BLaER1 (cell line): ENCODE data around the gene NR2F2.

Source experiments
- H3K27ac ChIP-seq: shearing (Covaris generic); formaldehyde crosslinking; 2 replicates; pipeline ENCODE4 v1.8.1; 2022
- H3K27me3 ChIP-seq: shearing (Covaris generic); formaldehyde crosslinking; 2 replicates; pipeline ENCODE4 v1.8.1; 2022
- H3K36me3 ChIP-seq: shearing (Covaris generic); formaldehyde crosslinking; 2 replicates; pipeline ENCODE4 v1.8.1; 2022
- H3K4me1 ChIP-seq: shearing (Covaris generic); formaldehyde crosslinking; 2 replicates; pipeline ENCODE4 v1.8.1; 2022
- H3K4me2 ChIP-seq: shearing (Covaris generic); formaldehyde crosslinking; 2 replicates; pipeline ENCODE4 v1.8.1; 2022
- H3K4me3 ChIP-seq: shearing (Covaris generic); formaldehyde crosslinking; 2 replicates; pipeline ENCODE4 v1.8.1; 2022
- H3K9ac ChIP-seq: shearing (Covaris generic); formaldehyde crosslinking; 2 replicates; pipeline ENCODE4 v1.8.1; 2022
- H3K9me3 ChIP-seq: shearing (Covaris generic); formaldehyde crosslinking; 2 replicates; pipeline ENCODE4 v1.8.1; 2022
- H4K20me1 ChIP-seq: shearing (Covaris generic); formaldehyde crosslinking; 2 replicates; pipeline ENCODE4 v1.8.1; 2022
- Cebpa-rat ChIP-seq: shearing (Covaris generic); IDR thresholded peaks from 2 replicates; pipeline ENCODE4 v1.8.1; 2022

The NR2F2 gene

GRCh38 chr15:96330450-96331143 is at the start of gene NR2F2:
Gene NR2F2, plus strand, starts transcription at chr15:96330700. Its CDS starts 1,406 bp downstream, at chr15:96332106.
- no peak within 1 kb of the TSS for H3K27ac ChIP-seq

GRCh38 chr15:96285305-96285704 is 45.2 kb upstream of the NR2F2 start:
- Histone ChIP-seq H3K9ac (no peak overlapping the region), H3K36me3 (no peaks in the 10 kb centered on the region), H3K4me3 (no peak overlapping the region), H3K4me1 (no peaks in the 10 kb centered on the region), H3K4me2 (no peak overlapping the region), H3K27me3 (no peaks in the 10 kb centered on the region), H4K20me1 (no peaks in the 10 kb centered on the region), H3K27ac (no peak overlapping the region), H3K9me3 (peaks cover 7% of the 10 kb centered on the region; the same call in 1 of the 2 replicates)
- no peak for TF ChIP-seq Cebpa-rat

More at GRCh38 chr15:96330450-96331143, at the start of gene NR2F2:
- Histone ChIP-seq H3K9ac (no peak within 1 kb of the TSS), H3K36me3 (no peaks in the 10 kb centered on the region), H3K4me3 (no peak within 1 kb of the TSS), H3K27me3 (peaks cover 98% of the 10 kb centered on the region), H3K4me2 (no peak within 1 kb of the TSS), H3K9me3 (peaks cover 50% of the 10 kb centered on the region), H4K20me1 (peaks cover 53% of the 10 kb centered on the region), H3K4me1 (no peaks in the 10 kb centered on the region)
- TF ChIP-seq Cebpa-rat, result no peak

GRCh38 chr15:96285729-96286254 is 44.7 kb upstream of the NR2F2 start:
- H3K9me3 ChIP-seq, result peaks cover 7% of the 10 kb centered on the region; the same call in 1 of the 2 replicates
- no peaks in the 10 kb centered on the region for H3K27me3 ChIP-seq
- H4K20me1 ChIP-seq, result no peaks in the 10 kb centered on the region
- no peak overlapping the region for H3K9ac ChIP-seq
- H3K36me3 ChIP-seq, result no peaks in the 10 kb centered on the region
- no peak overlapping the region for H3K27ac ChIP-seq
- H3K4me2 ChIP-seq, result no peak overlapping the region
- no peak overlapping the region for H3K4me3 ChIP-seq
- no peaks in the 10 kb centered on the region for H3K4me1 ChIP-seq
- no peak for TF ChIP-seq Cebpa-rat

- Histone ChIP-seq H3K4me3 (no peak overlapping the region), H3K4me1 (no peaks in the 10 kb centered on the region), H3K36me3 (no peaks in the 10 kb centered on the region), H3K4me2 (no peak overlapping the region), H3K27me3 (no peaks in the 10 kb centered on the region), H3K27ac (no peak overlapping the region), H3K9ac (no peak overlapping the region), H4K20me1 (no peaks in the 10 kb centered on the region), H3K9me3 (no peaks in the 10 kb centered on the region)
- no peak for TF ChIP-seq Cebpa-rat
Measured at GRCh38 chr15:96290679-96291078, 39.8 kb upstream of the NR2F2 start.

GRCh38 chr15:96292635-96293034 is 37.9 kb upstream of the NR2F2 start:
- H3K36me3 ChIP-seq, result no peaks in the 10 kb centered on the region
- no peak overlapping the region for H3K9ac ChIP-seq
- H3K27ac ChIP-seq, result no peak overlapping the region
- no peaks in the 10 kb centered on the region for H3K27me3 ChIP-seq
- no peak for TF ChIP-seq Cebpa-rat
- H3K4me3 ChIP-seq, result no peak overlapping the region
- H3K4me1 ChIP-seq, result no peaks in the 10 kb centered on the region
- no peaks in the 10 kb centered on the region for H4K20me1 ChIP-seq
- H3K9me3 ChIP-seq, result 0 out of 2 replicates have a peak, but pooled peaks cover 6% of the 10 kb centered on the region
- no peak overlapping the region for H3K4me2 ChIP-seq

GRCh38 chr15:96293441-96293840 is 37.1 kb upstream of the NR2F2 start:
- H3K4me3 ChIP-seq, result no peak overlapping the region
- H3K27ac ChIP-seq, result no peak overlapping the region
- H3K27me3 ChIP-seq, result no peaks in the 10 kb centered on the region
- H3K36me3 ChIP-seq, result no peaks in the 10 kb centered on the region
- TF ChIP-seq Cebpa-rat, result no peak
- H3K9ac ChIP-seq, result no peak overlapping the region
- H3K4me2 ChIP-seq, result no peak overlapping the region
- H3K9me3 ChIP-seq, result peaks cover 14% of the 10 kb centered on the region
- H3K4me1 ChIP-seq, result no peaks in the 10 kb centered on the region
- H4K20me1 ChIP-seq, result no peaks in the 10 kb centered on the region

- Histone ChIP-seq H3K4me3 (no peak overlapping the region), H3K27me3 (no peaks in the 10 kb centered on the region), H3K9me3 (peaks cover 18% of the 10 kb centered on the region), H3K4me1 (no peaks in the 10 kb centered on the region), H3K4me2 (no peak overlapping the region), H4K20me1 (no peaks in the 10 kb centered on the region), H3K27ac (no peak overlapping the region), H3K9ac (no peak overlapping the region), H3K36me3 (no peaks in the 10 kb centered on the region)
- no peak for TF ChIP-seq Cebpa-rat
Measured at GRCh38 chr15:96294766-96295165, 35.7 kb upstream of the NR2F2 start.

GRCh38 chr15:96296264-96296663 is 34.2 kb upstream of the NR2F2 start:
- Histone ChIP-seq H3K27ac (no peak overlapping the region), H3K27me3 (no peaks in the 10 kb centered on the region), H3K9me3 (peaks cover 18% of the 10 kb centered on the region), H3K9ac (no peak overlapping the region), H3K36me3 (no peaks in the 10 kb centered on the region), H3K4me1 (no peaks in the 10 kb centered on the region), H4K20me1 (no peaks in the 10 kb centered on the region), H3K4me3 (no peak overlapping the region), H3K4me2 (no peak overlapping the region)
- no peak for TF ChIP-seq Cebpa-rat

GRCh38 chr15:96297783-96298182 is 32.7 kb upstream of the NR2F2 start:
- no peaks in the 10 kb centered on the region for H3K36me3 ChIP-seq
- no peak overlapping the region for H3K4me2 ChIP-seq
- no peak for TF ChIP-seq Cebpa-rat
- H3K9me3 ChIP-seq, result peaks cover 18% of the 10 kb centered on the region
- H3K9ac ChIP-seq, result no peak overlapping the region
- no peaks in the 10 kb centered on the region for H3K4me1 ChIP-seq
- no peaks in the 10 kb centered on the region for H3K27me3 ChIP-seq
- no peak overlapping the region for H3K4me3 ChIP-seq
- H4K20me1 ChIP-seq, result no peaks in the 10 kb centered on the region
- H3K27ac ChIP-seq, result no peak overlapping the region

- H3K4me3 ChIP-seq, result no peak overlapping the region
- no peak for TF ChIP-seq Cebpa-rat
- H3K9ac ChIP-seq, result no peak overlapping the region
- H4K20me1 ChIP-seq, result no peaks in the 10 kb centered on the region
- H3K36me3 ChIP-seq, result no peaks in the 10 kb centered on the region
- peaks cover 18% of the 10 kb centered on the region for H3K9me3 ChIP-seq
- H3K4me2 ChIP-seq, result no peak overlapping the region
- no peaks in the 10 kb centered on the region for H3K27me3 ChIP-seq
- H3K27ac ChIP-seq, result no peak overlapping the region
- no peaks in the 10 kb centered on the region for H3K4me1 ChIP-seq
Measured at GRCh38 chr15:96298217-96298616, 32.3 kb upstream of the NR2F2 start.

- H3K9ac ChIP-seq, result no peak overlapping the region
- no peaks in the 10 kb centered on the region for H4K20me1 ChIP-seq
- H3K4me3 ChIP-seq, result no peak overlapping the region
- TF ChIP-seq Cebpa-rat, result no peak
- H3K4me1 ChIP-seq, result no peaks in the 10 kb centered on the region
- no peak overlapping the region for H3K27ac ChIP-seq
- no peaks in the 10 kb centered on the region for H3K36me3 ChIP-seq
- peaks cover 18% of the 10 kb centered on the region for H3K9me3 ChIP-seq
- no peak overlapping the region for H3K4me2 ChIP-seq
- H3K27me3 ChIP-seq, result no peaks in the 10 kb centered on the region
Measured at GRCh38 chr15:96300836-96301235, 29.7 kb upstream of the NR2F2 start.
